H1 (cell line): Measurements from ENCODE around the gene LTF. TPM values are rescaled to one million over a fixed set of nuclear protein-coding genes. Genes with fewer than 3 reads are reported as not detected.
A peak's percentile ranks its signal among the peaks of the same experiment; 100 is the strongest.

Experiments
- CTCF ChIA-PET: fragments of 300-600 bp; sonication (Branson Sonifier 250); formaldehyde crosslinking; loops from one replicate; lab custom pipeline; 2021; ENCODE audit not compliant: partially characterized antibody; lab: Charles Lee
- POLR2A ChIA-PET: fragments of 300-600 bp; sonication (Branson Sonifier 250); formaldehyde crosslinking; loops from one replicate; lab custom pipeline; 2021; ENCODE audit warnings: inconsistent platforms; ENCODE audit not compliant: partially characterized antibody; lab: Charles Lee
- DNase-seq, 2 experiments: peaks; one replicate each; pipeline versions ENCODE4 v3.0.0 to v3.0.0-alpha.2; 2010 to 2022; ENCODE audit warnings: low spot score in 2 of 2, low read depth in 1 of 2, mixed read lengths in 1 of 2
- FAIRE-seq: peaks from 2 replicates; lab custom pipeline; 2011; peaks lifted over from hg19 to GRCh38; lab: Jason Lieb, UNC
- H2AFZ ChIP-seq: 2 replicates; pipeline ENCODE4 v1.8.1; 2012; ENCODE audit warnings: low read length, inconsistent platforms
- H2AK5ac ChIP-seq: 2 replicates; pipeline ENCODE4 v1.6.1; 2013; ENCODE audit warnings: low read depth, low read length
- H2BK120ac ChIP-seq: replicated peaks from 2 replicates; pipeline ENCODE3; 2013; ENCODE audit warnings: low read depth, low read length, inconsistent platforms
- H2BK12ac ChIP-seq: 2 replicates; pipeline ENCODE4 v1.6.1; 2013; ENCODE audit warnings: low read depth, low read length
- H2BK15ac ChIP-seq: 2 replicates; pipeline ENCODE4 v1.6.1; 2013; ENCODE audit warnings: low read length
- H2BK20ac ChIP-seq: 2 replicates; pipeline ENCODE4 v1.6.1; 2013; ENCODE audit warnings: low read length
- H2BK5ac ChIP-seq: 2 replicates; pipeline ENCODE4 v1.6.1; 2013; ENCODE audit warnings: low read depth, low read length
- H3K14ac ChIP-seq: 2 replicates; pipeline ENCODE4 v1.6.1; 2013; ENCODE audit warnings: inconsistent platforms; ENCODE audit not compliant: insufficient read length
- H3K18ac ChIP-seq: 2 replicates; pipeline ENCODE4 v1.6.1; 2013; ENCODE audit warnings: low read length; ENCODE audit errors: extremely low read depth
- H3K23ac ChIP-seq: 2 replicates; pipeline ENCODE4 v1.6.1; 2013; ENCODE audit warnings: inconsistent platforms; ENCODE audit not compliant: insufficient read length
- H3K23me2 ChIP-seq: 2 replicates; pipeline ENCODE4 v1.6.1; 2013; ENCODE audit warnings: low read depth, low read length
- H3K27ac ChIP-seq: 2 replicates; pipeline ENCODE4 v1.6.1; 2011; ENCODE audit warnings: low read depth, low read length, inconsistent platforms
- H3K27me3 ChIP-seq, 4 experiments: replicated peaks in 1 of 4; 1 replicate in 1 of 4; 2 replicates in 3 of 4; pipeline versions ENCODE4 v1.6.1 to v1.8.1; 2011 to 2013; ENCODE audit warnings: low read length in 3 of 4, mild to moderate bottlenecking in 3 of 4, inconsistent platforms in 2 of 4, mixed read lengths in 2 of 4, moderate library complexity in 1 of 4; ENCODE audit not compliant: control insufficient read depth in 3 of 4, insufficient read depth in 3 of 4; ENCODE audit errors: extremely low read depth in 1 of 4
- H3K36me3 ChIP-seq, 4 experiments: 2 replicates each; pipeline versions ENCODE4 v1.6.1 to v1.8.1; 2011 to 2013; ENCODE audit warnings: mild to moderate bottlenecking in 4 of 4, low read length in 3 of 4, moderate library complexity in 2 of 4, control low read depth in 1 of 4, inconsistent platforms in 1 of 4; ENCODE audit not compliant: insufficient read depth in 4 of 4, control insufficient read depth in 2 of 4
- H3K4ac ChIP-seq: replicated peaks from 2 replicates; pipeline ENCODE3; 2013; ENCODE audit warnings: low read length, low read depth, mixed read lengths, inconsistent platforms; ENCODE audit not compliant: insufficient read length
- H3K4me1 ChIP-seq, 4 experiments: replicated peaks in 1 of 4; 1 replicate in 1 of 4; 2 replicates in 3 of 4; pipeline versions ENCODE4 v1.6.1 to v1.8.1; 2011 to 2013; ENCODE audit warnings: low read length in 3 of 4, inconsistent platforms in 2 of 4, mixed read lengths in 1 of 4; ENCODE audit not compliant: insufficient read depth in 4 of 4, control insufficient read depth in 3 of 4
- H3K4me2 ChIP-seq, 2 experiments: 2 replicates each; pipeline versions ENCODE4 v1.6.1 to v1.8.1; 2011 to 2013; ENCODE audit warnings: low read depth in 2 of 2, low read length in 2 of 2, control low read depth in 1 of 2, inconsistent platforms in 1 of 2, mild to moderate bottlenecking in 1 of 2; ENCODE audit not compliant: insufficient read depth in 1 of 2
- H3K4me3 ChIP-seq, 4 experiments: fragments of 200-600, 300-600 bp in 1 of 4; sonication (generic), shearing (Covaris generic), sonication (Bioruptor Twin) in 1 of 4; 2 replicates each; pipeline versions ENCODE4 v1.5.1 to v1.8.1; 2011 to 2016; ENCODE audit warnings: low read length in 4 of 4, low read depth in 3 of 4, control low read depth in 2 of 4, inconsistent platforms in 2 of 4, mild to moderate bottlenecking in 2 of 4, mixed read lengths in 1 of 4, moderate library complexity in 1 of 4; ENCODE audit not compliant: insufficient read depth in 2 of 4; ENCODE audit errors: extremely low read depth in 1 of 4
- H3K56ac ChIP-seq: replicated peaks from 2 replicates; pipeline ENCODE3; 2013; ENCODE audit warnings: low read depth, mild to moderate bottlenecking, mixed read lengths, low read length, inconsistent platforms; ENCODE audit not compliant: insufficient read length
- H3K79me1 ChIP-seq: 2 replicates; pipeline ENCODE4 v1.6.1; 2013; ENCODE audit warnings: low read depth, low read length, control low read depth
- H3K79me2 ChIP-seq, 2 experiments: 2 replicates each; pipeline versions ENCODE4 v1.6.1 to v1.8.1; 2012 to 2013; ENCODE audit warnings: low read length in 2 of 2, mild to moderate bottlenecking in 2 of 2, inconsistent platforms in 1 of 2; ENCODE audit not compliant: insufficient read depth in 2 of 2, control insufficient read depth in 1 of 2
- H3K9ac ChIP-seq, 4 experiments: replicated peaks in 1 of 4; 1 replicate in 1 of 4; 2 replicates in 3 of 4; pipeline versions ENCODE4 v1.6.1 to v1.8.1; 2011 to 2013; ENCODE audit warnings: low read depth in 3 of 4, low read length in 3 of 4, control low read depth in 2 of 4, mild to moderate bottlenecking in 2 of 4, moderate library complexity in 2 of 4, inconsistent platforms in 1 of 4; ENCODE audit errors: extremely low read depth in 1 of 4
- H3K9me3 ChIP-seq, 2 experiments: 2 replicates each; pipeline versions ENCODE4 v1.6.1 to v1.8.1; 2012 to 2013; ENCODE audit warnings: mild to moderate bottlenecking in 2 of 2, moderate library complexity in 2 of 2, control low read depth in 1 of 2, inconsistent platforms in 1 of 2, low read depth in 1 of 2, low read length in 1 of 2, mixed read lengths in 1 of 2; ENCODE audit not compliant: insufficient read depth in 2 of 2
- H4K20me1 ChIP-seq, 2 experiments: replicated peaks in 1 of 2; 2 replicates each; pipeline versions ENCODE3 to v1.8.1; 2011 to 2013; ENCODE audit warnings: inconsistent platforms in 2 of 2, low read length in 2 of 2, mild to moderate bottlenecking in 1 of 2; ENCODE audit not compliant: insufficient read depth in 2 of 2, control insufficient read depth in 1 of 2
- H4K5ac ChIP-seq: 2 replicates; pipeline ENCODE4 v1.6.1; 2013; ENCODE audit warnings: low read length, low read depth, mixed read lengths, inconsistent platforms; ENCODE audit not compliant: insufficient read length
- H4K8ac ChIP-seq: 2 replicates; pipeline ENCODE4 v1.8.0; 2013; ENCODE audit warnings: mild to moderate bottlenecking, moderate library complexity, low read length, inconsistent platforms; ENCODE audit not compliant: insufficient read depth; ENCODE audit errors: extremely low read depth
- H4K91ac ChIP-seq: replicated peaks from 2 replicates; pipeline ENCODE3; 2013; ENCODE audit warnings: low read length, mixed read lengths, inconsistent platforms; ENCODE audit not compliant: insufficient read length
- BRCA1 ChIP-seq: IDR thresholded peaks from 2 replicates; pipeline ENCODE4 v1.6.1; 2012; ENCODE audit warnings: low read depth, low read length, improper control_type of control experiment
- CBX8 ChIP-seq: fragments of 300-800, 300-1000 bp; sonication (generic); IDR thresholded peaks from 2 replicates; pipeline ENCODE4 v1.7.1; 2016; ENCODE audit warnings: low read depth, low read length, borderline replicate concordance
- CEBPB ChIP-seq: IDR thresholded peaks from 2 replicates; pipeline ENCODE4 v1.6.1; 2012; ENCODE audit warnings: low read depth, low read length
- CREB1 ChIP-seq: IDR thresholded peaks from 2 replicates; pipeline ENCODE4 v1.6.1; 2012; ENCODE audit warnings: inconsistent platforms
- GTF2F1 ChIP-seq: IDR thresholded peaks from 2 replicates; pipeline ENCODE4 v1.6.1; 2012; ENCODE audit warnings: low read depth, low read length, improper control_type of control experiment, borderline replicate concordance
- HDAC6 ChIP-seq: IDR thresholded peaks from one replicate; pipeline ENCODE4 v1.7.1; 2012; ENCODE audit warnings: low read depth, mild to moderate bottlenecking, inconsistent platforms, low read length, moderate library complexity
- KDM4A ChIP-seq: IDR thresholded peaks from one replicate; pipeline ENCODE4 v1.7.1; 2012; ENCODE audit warnings: low read depth, mild to moderate bottlenecking, moderate library complexity, low read length, inconsistent platforms; ENCODE audit not compliant: severe bottlenecking
- SAP30 ChIP-seq: fragments of 300-600 bp; sonication (generic); IDR thresholded peaks from 2 replicates; pipeline ENCODE4 v1.7.1; 2012; ENCODE audit warnings: low read length, moderate library complexity, mild to moderate bottlenecking, inconsistent platforms; ENCODE audit not compliant: insufficient read depth, insufficient replicate concordance
- SIN3A ChIP-seq, 2 experiments: IDR thresholded peaks in 1 of 2; conservative IDR thresholded peaks in 1 of 2; 2 replicates each; pipeline ENCODE4 v1.6.1; 2011 to 2012; ENCODE audit warnings: low read length in 2 of 2, improper control_type of control experiment in 1 of 2, low read depth in 1 of 2, mild to moderate bottlenecking in 1 of 2
- SIRT6 ChIP-seq: IDR thresholded peaks from one replicate; pipeline ENCODE4 v1.7.1; 2012; ENCODE audit warnings: low read length, inconsistent platforms
- SP1 ChIP-seq: IDR thresholded peaks from 2 replicates; pipeline ENCODE4 v1.6.1; 2011; ENCODE audit warnings: low read depth, low read length
- SP2 ChIP-seq: IDR thresholded peaks from 2 replicates; pipeline ENCODE4 v1.6.1; 2012; ENCODE audit warnings: mild to moderate bottlenecking, low read length, inconsistent platforms
- TAF7 ChIP-seq: optimal IDR thresholded peaks from 2 replicates; pipeline ENCODE3; 2011; ENCODE audit warnings: low read depth, mild to moderate bottlenecking, inconsistent platforms, low read length, moderate library complexity, borderline replicate concordance
- WGBS, 2 experiments: shearing (Covaris generic) in 1 of 2; methylation state at CpG; one replicate each; pipeline versions ENCODE4 v1.1.6 to v1.1.7; 2013 to 2015; ENCODE audit warnings: low lambda C conversion rate in 2 of 2, mixed read lengths in 2 of 2, inconsistent platforms in 1 of 2, low coverage in 1 of 2, missing lambda C conversion rate in 1 of 2; ENCODE audit not compliant: insufficient replicate concordance in 2 of 2, insufficient coverage in 1 of 2, insufficient read length in 1 of 2; ENCODE audit errors: extremely low coverage in 1 of 2, missing lambda C conversion rate in 1 of 2; 5-methylcytosine and 5-hydroxymethylcytosine counted together
- polyA plus RNA-seq, 7 experiments: library from polyadenylated mRNA; depleted of rRNA in 3 of 7; stranded (reverse) in 5 of 7; unstranded in 2 of 7; fragments of >200 nt in 5 of 7; fragments of 200-250 nt in 2 of 7; gene quantifications; 1 replicate in 5 of 7; 2 replicates in 1 of 7; 4 replicates in 1 of 7; pipeline versions ENCODE4 v1.2.1 to v1.2.3, GENCODE V29; 2011 to 2013; ENCODE audit warnings: missing spikeins in 2 of 7, mixed read lengths in 2 of 7
- total RNA-seq: library from RNA; stranded (reverse); fragmentation: NEBNext Ultra II Directional; extraction: Animal tissue kit (Norgen Biotek cat#: 25700); gene quantifications from 2 replicates; pipeline ENCODE4 v1.2.1, GENCODE V29; 2021
- TF ChIP-seq, protein P1 (sequence below): IDR thresholded peaks from 2 replicates; pipeline ENCODE4 v1.6.1; 2012; ENCODE audit warnings: inconsistent platforms

Gene LTF
- total and polyA plus RNA-seq, 2 of the 8 experiments (the other 6 are each of a cell fraction or from before 2014, with no cell fraction given): 0.23 to 0.99 TPM

DNA sequence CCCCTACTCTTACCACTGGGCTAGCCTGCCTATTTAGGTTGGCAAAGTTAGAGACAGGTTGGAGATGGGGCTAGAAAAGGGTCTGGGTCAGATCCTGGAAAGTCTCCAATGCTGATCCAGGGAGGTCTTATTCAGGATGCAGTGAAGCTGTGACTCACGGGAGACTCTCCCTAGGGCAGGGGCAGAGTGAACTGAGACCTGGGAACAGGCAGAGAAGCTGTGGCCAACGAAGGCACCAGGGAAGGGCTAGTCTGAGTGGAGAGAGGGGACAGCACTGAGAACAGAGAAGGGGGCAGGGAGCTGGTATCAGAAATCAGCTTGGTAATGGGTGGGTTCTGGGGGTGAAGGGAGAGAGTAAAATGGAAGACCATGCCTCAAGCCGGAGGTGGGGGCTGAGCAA lies 2.2 kb downstream of the LTF start:
- Histone ChIP-seq H2BK12ac (0 out of 2 replicates have a peak overlapping the region, but pooled peaks have one; percentile 5), H3K36me3 (no peaks in the 10 kb centered on the region), H3K4ac (no peak overlapping the region), H3K23me2 (peaks cover 2% of the 10 kb centered on the region), H3K79me2 (no peaks in the 10 kb centered on the region), H3K27ac (no peak overlapping the region), H3K4me1 (peaks cover 0 to 6% (median 4%) of the 10 kb centered on the region in 4 experiments; a peak in 4 of 7 replicates), H3K14ac (no peak overlapping the region), H3K4me2 (no peak overlapping the region), H4K8ac (no peak overlapping the region; the same call in 1 of the 2 replicates), H4K20me1 (no peaks in the 10 kb centered on the region), H3K27me3 (peaks cover 7 to 28% (median 24%) of the 10 kb centered on the region in 4 experiments), H3K4me3 (no peak overlapping the region), H2BK15ac (0 out of 2 replicates have a peak overlapping the region, but pooled peaks have one; percentile 40), H3K79me1 (no peaks in the 10 kb centered on the region), H4K91ac (no peak overlapping the region), H3K56ac (no peak overlapping the region), H3K18ac (peak overlapping the region; percentile 20; the same call in 1 of the 2 replicates), H2AK5ac (no peak overlapping the region), H3K23ac (no peak overlapping the region), H2BK20ac (no peak overlapping the region), H3K9me3 (no peaks in the 10 kb centered on the region), H2AFZ (no peak overlapping the region), H2BK5ac (no peak overlapping the region), H3K9ac (no peak overlapping the region), H4K5ac (no peak overlapping the region), H2BK120ac (no peak overlapping the region)
- FAIRE-seq: no peak
- POLR2A ChIA-PET: interaction anchor here (0.9 to 2.0 kb wide), 5 partner anchors 12 to 124 kb away, joined by 3 to 7 read pairs (median 5); a partner anchor contains a TSS
- CTCF ChIA-PET: interaction anchor here (0.6 to 4.3 kb wide), 27 partner anchors 9 to 252 kb away, joined by 3 to 40 read pairs (median 5); no protein-coding TSS in a partner anchor
- DNase-seq: peak in 1 of 2 experiments; percentile 45
- WGBS, 2 experiments: 76% methylated on average over 3 of the region's 3 CpGs; no CpG with 5 or more reads in 1 of the 2 experiments
- TF ChIP-seq BRCA1: no peak
- TF ChIP-seq HDAC6: no peak
- TF ChIP-seq SIN3A (conservative IDR thresholded peaks at IDR 0.05 in 1 of 2, IDR thresholded peaks at IDR 0.05 in 1 of 2; ENCODE audit: low read depth in 1 of 2, low read length in 2 of 2): no peak
- no peak for TF ChIP-seq GTF2F1
- TF ChIP-seq SP1: no peak
- no peak for TF ChIP-seq CBX8
- no peak for TF ChIP-seq KDM4A
- TF ChIP-seq CEBPB: no peak
- TF ChIP-seq, protein P1, sequence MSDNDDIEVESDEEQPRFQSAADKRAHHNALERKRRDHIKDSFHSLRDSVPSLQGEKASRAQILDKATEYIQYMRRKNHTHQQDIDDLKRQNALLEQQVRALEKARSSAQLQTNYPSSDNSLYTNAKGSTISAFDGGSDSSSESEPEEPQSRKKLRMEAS: no peak
- no peak for TF ChIP-seq SAP30
- TF ChIP-seq TAF7: no peak
- TF ChIP-seq SIRT6: no peak
- no peak for TF ChIP-seq CREB1
- no peak for TF ChIP-seq SP2
